Amniotic stem cell (primary cell): ENCODE data around the gene SIX2.
"Not testable (repeated sequence)": the region's sequence is repeated elsewhere in the genome, so short reads cannot be mapped to it uniquely, and the experiment has no call there.

Source experiments
- DNase-seq: peaks from one replicate; lab custom pipeline; 2025; lab: John Stamatoyannopoulos, UW

The SIX2 gene

DNA sequence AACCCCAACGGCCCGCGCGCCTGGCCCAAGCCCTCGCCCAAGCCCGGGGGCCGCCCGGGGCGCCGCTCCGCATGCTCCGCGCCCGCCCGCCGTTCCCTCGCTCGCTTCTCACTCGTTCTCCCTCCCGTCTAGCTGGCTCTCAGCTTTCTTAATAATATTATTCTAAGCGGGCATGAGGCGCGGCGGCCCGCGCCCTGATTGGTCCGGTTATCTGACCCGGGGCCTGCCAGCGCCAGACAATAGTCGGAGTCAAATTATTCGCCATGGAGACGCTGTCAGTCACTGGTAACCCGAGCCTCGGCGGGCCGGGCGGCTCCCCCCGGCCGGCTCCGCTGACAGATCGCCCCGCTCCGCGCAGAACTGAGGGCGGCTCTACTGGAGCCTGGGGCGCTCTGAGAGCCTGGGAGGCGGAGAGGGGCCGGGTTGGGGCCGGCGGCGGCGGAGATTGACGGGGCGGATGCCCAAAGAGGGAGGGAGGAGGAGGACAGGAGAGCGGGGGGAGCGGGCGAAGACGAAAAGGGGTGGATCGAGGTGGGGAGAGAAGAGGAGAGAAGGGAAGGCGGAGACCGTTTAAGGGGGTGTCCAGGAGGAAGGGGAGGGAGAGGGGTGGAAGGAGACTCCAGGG is at the start of gene SIX2:
Gene SIX2, minus strand, starts transcription at position 150 of the 625 bp plus-strand sequence. CDS start 342 bp downstream, outside the sequence.
- DNase-seq: peak; percentile 97

DNA sequence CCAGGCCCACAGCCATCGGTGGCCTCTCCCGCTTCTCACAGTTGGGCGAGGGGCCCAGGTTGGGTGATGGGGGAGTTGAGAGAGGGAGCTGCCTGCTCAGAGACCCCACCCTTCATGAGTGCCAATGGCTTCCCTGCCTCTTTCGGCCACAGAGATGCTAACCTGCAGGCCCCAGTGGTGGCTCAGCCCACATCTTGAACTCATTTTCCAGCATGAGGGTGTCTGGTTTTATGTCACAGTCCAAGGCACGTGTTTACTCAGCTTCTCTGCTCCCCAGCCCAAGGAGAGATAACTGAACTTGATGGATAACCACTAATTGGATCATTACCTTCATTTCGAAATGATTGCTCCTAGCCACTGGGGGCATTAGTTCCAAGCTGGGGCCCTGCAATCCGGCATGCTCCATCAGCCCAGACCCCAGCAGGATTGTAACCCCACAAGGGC is 45.9 kb upstream of the SIX2 start:
- DNase-seq: no peak

GRCh38 chr2:45053966-45054365 is 44.7 kb upstream of the SIX2 start:
- no peak for DNase-seq

DNA sequence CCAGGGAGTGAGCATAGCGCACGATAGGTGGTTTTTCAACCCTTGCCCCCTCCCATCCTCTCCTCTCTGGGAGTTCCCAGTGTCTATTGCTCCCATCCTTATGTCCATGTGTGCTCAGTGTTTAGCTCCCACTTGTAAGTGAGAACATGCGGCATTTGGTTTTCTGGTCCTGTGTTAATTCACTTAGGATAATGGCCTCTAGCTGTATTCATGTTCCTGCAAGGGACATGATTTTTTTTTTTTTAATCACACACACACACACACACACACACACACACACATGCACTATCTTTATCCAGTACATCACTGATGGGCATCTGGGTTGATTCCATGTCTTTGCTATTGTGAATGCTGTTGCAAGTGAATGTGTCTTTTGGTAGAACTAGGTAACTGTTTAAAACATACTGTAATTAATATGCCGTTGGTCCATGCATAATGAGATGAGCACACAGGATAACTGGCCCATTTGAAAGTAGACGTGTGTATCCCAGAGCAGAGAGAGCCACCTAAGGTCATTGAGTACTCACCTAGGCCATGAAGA is 43.2 kb upstream of the SIX2 start:
- no peak for DNase-seq

DNA sequence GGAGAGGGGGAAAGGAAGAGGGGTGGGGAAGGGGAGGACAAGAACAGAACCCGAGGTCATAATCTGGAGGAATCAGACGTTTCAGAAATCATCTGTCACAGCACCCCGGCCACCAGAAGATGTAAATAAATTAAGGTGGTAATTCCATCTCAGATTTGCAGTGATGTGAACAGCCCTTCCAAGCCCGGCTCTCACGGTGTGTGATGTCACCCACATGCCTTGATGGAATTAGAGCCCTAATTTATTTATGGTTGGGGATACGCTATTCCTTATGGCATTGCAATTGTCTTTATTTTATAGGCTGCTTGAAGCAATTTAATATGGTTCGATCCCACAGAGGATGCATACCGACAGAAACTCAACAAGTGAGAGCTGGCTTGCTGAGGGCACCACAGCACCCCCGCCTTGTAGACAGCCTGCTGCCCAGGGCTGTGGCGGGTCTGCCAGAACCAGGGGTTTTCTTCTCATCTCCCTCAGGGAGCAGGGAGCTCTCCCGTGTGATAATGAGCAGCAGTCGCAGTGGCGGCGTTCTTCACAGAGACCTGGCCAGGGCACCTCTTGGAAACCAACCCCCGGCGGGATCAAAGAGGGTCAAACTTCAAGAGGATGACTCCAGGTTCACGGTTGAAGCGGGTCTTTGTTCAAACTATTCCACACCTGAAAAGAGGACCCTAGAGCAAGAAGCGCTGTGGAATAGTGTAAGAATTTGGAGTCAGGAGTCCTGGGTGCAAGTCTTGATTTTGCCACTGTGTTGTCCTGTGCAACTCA is 40.5 kb upstream of the SIX2 start:
- no peak for DNase-seq

- no peak for DNase-seq
Observed at GRCh38 chr2:45047301-45047700, 38.0 kb upstream of the SIX2 start.

GRCh38 chr2:45046786-45047185 is 37.5 kb upstream of the SIX2 start:
- DNase-seq: no peak

DNA sequence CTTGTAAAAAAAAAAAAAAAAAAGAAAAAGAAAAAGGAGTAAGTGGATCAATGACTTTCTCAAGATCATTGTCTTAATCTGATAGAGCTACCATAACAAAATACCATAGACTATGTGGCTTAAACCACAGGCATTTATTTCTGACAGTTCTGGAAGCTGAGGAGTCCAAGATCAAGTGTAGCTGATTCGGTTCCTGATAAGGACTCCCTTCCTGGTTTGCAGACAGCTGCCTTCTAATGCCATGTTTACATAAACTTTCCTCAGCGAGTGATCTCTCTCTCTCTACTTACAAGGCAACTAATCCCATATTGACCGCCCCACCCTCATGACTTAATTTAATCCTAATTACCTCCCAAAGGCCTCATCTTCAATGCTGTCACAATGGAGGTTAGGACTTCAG is 36.5 kb upstream of the SIX2 start:
- no peak for DNase-seq

DNA sequence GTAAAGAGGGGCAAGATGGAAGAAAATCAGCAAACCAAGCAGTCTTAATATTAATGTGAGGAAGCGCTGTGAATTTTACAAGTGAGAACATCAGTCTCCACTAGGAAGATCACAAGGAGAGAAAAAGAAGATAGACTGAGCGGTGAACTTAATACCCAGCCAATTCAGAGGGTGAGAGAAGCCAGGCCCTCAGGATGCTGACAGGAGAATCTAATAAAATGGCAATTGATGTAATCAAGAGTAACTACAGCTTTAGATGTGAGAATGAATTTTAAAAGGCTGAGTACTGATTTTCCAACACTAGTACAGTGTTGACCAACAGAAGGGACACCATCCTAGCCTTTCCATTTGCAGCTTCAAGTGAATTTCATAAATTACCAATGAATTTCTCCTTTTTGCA is 35.7 kb upstream of the SIX2 start:
- DNase-seq: no peak

DNA sequence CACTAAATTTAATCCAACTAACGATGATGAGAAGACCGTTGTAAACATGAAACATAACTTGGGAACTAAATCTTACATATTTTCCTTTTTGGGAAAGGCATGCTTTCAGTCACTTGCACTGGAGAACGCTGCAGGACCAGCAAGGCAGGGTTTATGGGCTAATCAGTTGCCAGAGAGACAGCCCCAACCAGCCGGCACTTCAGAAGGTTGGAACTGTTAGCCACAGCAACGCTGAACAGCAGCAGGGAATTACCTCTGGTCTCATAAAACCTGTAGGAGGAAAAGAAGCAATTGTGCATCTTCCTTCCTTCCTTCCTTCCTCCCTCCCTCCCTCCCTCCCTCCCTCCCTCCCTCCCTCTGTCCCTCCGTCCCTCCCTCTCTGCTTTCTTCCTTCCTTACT is 33.9 kb upstream of the SIX2 start:
- no peak for DNase-seq

- no peak for DNase-seq
Observed at GRCh38 chr2:45042401-45042800, 33.1 kb upstream of the SIX2 start.

- no peak for DNase-seq
Observed at GRCh38 chr2:45040786-45041185, 31.5 kb upstream of the SIX2 start.

GRCh38 chr2:45039804-45040203 is 30.6 kb upstream of the SIX2 start:
- DNase-seq: not testable (repeated sequence)

- not testable (repeated sequence) for DNase-seq
Observed at GRCh38 chr2:45038861-45039260, 29.6 kb upstream of the SIX2 start.

DNA sequence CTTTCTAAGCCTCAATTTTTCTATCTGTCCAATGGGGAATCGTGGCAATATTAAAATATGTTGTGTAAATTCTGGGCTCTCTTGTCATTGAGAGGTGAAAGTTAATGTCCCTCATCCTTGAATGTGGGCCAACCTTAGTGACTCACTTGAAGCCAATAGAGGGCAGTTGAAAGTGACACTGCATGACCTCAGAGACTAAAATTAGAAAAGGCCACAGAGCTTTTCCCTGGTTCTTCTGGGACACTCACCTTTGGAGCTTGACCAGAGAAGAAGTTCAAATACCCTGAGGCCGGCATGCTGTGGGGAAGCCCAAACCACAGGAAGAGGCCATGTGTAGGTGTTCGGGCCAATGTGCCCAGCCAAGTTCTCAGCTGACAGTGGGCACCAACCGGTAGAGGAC is 24.1 kb upstream of the SIX2 start:
- DNase-seq: no peak

GRCh38 chr2:45031028-45031427 is 21.8 kb upstream of the SIX2 start:
- DNase-seq: no peak

- no peak for DNase-seq
Observed at GRCh38 chr2:45030553-45030952, 21.3 kb upstream of the SIX2 start.

- DNase-seq: no peak
Observed at GRCh38 chr2:45029215-45029614, 20.0 kb upstream of the SIX2 start.

- no peak for DNase-seq
Observed at GRCh38 chr2:45028276-45028675, 19.0 kb upstream of the SIX2 start.

- no peak for DNase-seq
Observed at GRCh38 chr2:45026924-45027450, 17.7 kb upstream of the SIX2 start.

DNA sequence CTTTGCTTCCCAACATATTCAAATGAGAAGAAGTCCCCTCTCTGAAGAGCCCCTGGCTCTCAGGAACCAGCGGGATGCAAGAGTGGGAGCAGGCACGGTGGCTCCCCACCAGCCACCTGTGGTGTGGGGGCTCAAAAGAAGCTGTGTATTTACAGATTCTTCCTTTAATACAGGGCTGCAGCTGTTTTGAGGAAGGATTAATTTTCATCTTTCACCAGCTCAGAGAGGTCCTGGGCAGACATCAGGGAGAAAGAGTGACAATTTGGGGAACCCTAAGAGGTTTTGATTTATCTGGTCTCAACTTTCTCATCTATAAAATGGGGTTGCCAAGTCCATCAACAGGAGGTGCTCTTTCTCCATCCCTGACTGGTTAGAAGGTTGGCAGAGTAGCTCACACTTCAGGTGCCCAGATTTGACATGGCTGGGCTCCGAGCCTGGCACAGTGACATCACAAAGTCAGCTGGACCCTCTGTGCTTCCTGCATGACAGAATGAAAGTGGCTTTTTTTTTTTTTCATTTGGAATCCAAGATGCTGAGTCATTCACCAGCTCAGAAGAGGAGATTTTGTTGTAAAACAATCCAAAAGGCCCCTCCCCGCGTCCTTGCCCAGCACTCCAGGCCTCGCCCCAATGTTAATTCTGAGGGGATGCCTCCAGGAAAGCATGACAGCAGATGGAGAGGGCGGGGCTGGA is 15.5 kb upstream of the SIX2 start:
- DNase-seq: peak; percentile 89

DNA sequence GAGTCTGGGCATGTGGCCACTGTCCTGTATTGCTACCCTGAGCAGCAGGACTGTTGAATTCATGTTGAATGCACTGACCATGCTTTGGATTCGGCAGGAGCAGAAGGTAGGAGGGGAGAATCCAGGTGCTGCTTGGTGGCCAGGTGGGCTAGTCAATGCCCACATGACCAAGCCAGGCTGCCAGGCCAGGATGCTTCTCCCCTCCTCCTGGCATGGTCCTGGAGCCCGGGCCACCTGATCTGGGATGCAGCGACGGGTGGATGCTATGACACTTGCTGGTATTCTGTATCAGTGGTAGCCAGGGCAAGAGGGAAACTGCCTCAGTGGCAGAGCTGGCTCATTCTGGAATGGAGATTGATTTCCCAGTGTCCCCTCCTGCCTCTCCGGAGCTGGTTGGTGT is 14.8 kb upstream of the SIX2 start:
- no peak for DNase-seq

DNA sequence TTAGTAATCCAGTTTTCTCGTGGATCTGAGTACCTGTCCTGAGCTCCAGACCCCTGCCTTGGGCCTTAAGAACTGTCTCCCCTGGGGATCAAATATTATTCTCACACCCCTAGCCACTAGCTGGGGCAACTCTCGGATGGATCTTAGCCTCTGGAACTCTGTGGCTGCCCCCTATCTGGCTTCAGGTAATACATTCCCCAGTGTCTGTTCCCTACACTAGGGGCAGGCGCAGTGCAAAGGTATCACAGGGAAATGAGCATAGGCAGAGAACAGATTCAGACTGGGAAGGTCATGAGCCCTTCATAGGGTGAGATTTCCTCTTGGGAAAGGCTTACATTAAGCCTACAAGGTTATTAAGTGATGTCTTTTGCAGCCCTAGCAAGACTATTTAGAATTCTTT is 11.2 kb upstream of the SIX2 start:
- no peak for DNase-seq
